ENCODE measurements around the gene SH3GL1. TPM values are rescaled to one million over a fixed set of nuclear protein-coding genes. Genes with fewer than 3 reads are reported as not detected.

The SH3GL1 gene
- total and polyA plus RNA-seq, 9 of the 15 experiments (the other 6 are each of a cell fraction or from before 2014, with no cell fraction given): 1.7 to 75.3 (median 25.7) TPM

DNA sequence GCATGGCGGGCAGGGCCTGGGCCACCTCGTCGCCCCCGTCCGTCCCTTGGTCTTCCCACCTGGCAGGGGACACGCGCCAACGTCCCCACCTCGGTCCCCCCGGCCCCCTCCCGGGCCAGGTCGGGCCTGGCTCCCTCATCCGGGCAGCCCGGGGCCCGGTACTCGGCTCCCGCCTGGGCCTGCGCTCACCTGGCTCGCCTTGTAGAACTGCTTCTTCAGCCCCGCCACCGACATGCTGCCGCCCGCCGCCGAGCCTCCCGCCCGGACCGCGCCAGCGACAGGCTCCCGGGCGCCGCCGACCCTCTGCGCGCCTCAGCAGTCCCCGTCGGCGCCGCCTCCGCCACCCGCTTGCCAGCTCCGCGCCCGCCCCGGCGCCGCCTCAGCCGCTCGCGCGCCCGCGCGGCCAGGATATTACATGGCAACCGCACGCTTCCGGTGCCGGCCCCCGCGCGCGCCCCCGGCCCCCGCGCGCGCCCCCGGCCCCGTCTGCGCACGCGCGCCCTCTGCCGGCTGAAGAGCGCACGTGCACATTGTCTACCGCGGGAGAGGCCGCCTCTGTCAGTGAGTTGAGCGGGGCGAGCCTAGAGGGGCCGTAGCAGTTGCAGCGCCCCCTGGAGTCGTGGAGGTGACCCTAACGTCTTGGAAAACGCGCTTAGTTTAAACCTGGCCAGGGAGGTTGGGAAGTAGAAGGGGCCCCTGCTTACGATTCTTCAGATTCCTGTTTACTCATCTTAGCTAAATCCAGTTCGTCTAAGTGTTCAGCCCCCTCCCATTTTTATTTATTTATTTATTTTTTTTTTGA is at the start of gene SH3GL1 (continued):
- TF ChIP-seq, protein P1, sequence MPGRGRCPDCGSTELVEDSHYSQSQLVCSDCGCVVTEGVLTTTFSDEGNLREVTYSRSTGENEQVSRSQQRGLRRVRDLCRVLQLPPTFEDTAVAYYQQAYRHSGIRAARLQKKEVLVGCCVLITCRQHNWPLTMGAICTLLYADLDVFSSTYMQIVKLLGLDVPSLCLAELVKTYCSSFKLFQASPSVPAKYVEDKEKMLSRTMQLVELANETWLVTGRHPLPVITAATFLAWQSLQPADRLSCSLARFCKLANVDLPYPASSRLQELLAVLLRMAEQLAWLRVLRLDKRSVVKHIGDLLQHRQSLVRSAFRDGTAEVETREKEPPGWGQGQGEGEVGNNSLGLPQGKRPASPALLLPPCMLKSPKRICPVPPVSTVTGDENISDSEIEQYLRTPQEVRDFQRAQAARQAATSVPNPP (IDR thresholded peaks at IDR 0.05; ENCODE audit: borderline replicate concordance, insufficient read depth, insufficient read length): no peak
- TF ChIP-seq MAFK (IDR thresholded peaks at IDR 0.05; ENCODE audit: low read length): no peak
- no peak for TF ChIP-seq STAG1 (CRISPR knock-in tag; IDR thresholded peaks at IDR 0.05; ENCODE audit: borderline replicate concordance)
- TF ChIP-seq, protein P2, sequence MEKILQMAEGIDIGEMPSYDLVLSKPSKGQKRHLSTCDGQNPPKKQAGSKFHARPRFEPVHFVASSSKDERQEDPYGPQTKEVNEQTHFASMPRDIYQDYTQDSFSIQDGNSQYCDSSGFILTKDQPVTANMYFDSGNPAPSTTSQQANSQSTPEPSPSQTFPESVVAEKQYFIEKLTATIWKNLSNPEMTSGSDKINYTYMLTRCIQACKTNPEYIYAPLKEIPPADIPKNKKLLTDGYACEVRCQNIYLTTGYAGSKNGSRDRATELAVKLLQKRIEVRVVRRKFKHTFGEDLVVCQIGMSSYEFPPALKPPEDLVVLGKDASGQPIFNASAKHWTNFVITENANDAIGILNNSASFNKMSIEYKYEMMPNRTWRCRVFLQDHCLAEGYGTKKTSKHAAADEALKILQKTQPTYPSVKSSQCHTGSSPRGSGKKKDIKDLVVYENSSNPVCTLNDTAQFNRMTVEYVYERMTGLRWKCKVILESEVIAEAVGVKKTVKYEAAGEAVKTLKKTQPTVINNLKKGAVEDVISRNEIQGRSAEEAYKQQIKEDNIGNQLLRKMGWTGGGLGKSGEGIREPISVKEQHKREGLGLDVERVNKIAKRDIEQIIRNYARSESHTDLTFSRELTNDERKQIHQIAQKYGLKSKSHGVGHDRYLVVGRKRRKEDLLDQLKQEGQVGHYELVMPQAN (IDR thresholded peaks at IDR 0.05; ENCODE audit: borderline replicate concordance): no peak
- TF ChIP-seq ZNF140 (CRISPR knock-in tag; IDR thresholded peaks at IDR 0.05): no peak
- no peak for TF ChIP-seq RFX7 (CRISPR knock-in tag; IDR thresholded peaks at IDR 0.05)
- TF ChIP-seq MCM5 (IDR thresholded peaks at IDR 0.05; ENCODE audit: low read depth): no peak
- TF ChIP-seq CREM (IDR thresholded peaks at IDR 0.05; ENCODE audit: low read depth): peak; percentile 86
- TF ChIP-seq ZFPM2 (CRISPR knock-in tag; IDR thresholded peaks at IDR 0.05): no peak
- no peak for TF ChIP-seq FIP1L1 (IDR thresholded peaks at IDR 0.05; ENCODE audit: low read depth, low read length, poor library complexity, severe bottlenecking)
- TF ChIP-seq SREBF2 (CRISPR knock-in tag; IDR thresholded peaks at IDR 0.05): no peak
- TF ChIP-seq ZNF766 (CRISPR knock-in tag; conservative IDR thresholded peaks at IDR 0.05): peak; percentile 98
- no peak; the same call in 1 of the 2 replicates for TF ChIP-seq STAT5A (IDR thresholded peaks at IDR 0.05; ENCODE audit: borderline replicate concordance, low read length)
- TF ChIP-seq RBM25 (IDR thresholded peaks at IDR 0.05; ENCODE audit: low read depth, low read length, severe bottlenecking): no peak
- peak; percentile 34; the same call in 1 of the 2 replicates for TF ChIP-seq POLR2AphosphoS5 (IDR thresholded peaks at IDR 0.05; ENCODE audit: control insufficient read depth, insufficient read depth, low read depth, low read length)
- peak in 1 of 2 experiments; percentile 88; a peak in 2 of 4 replicates for TF ChIP-seq SRF (CRISPR knock-in tag; IDR thresholded peaks at IDR 0.05)

Measured in K562 (cell line).